GM13976 (cell line): ENCODE measurements around the gene CPPED1.

Experiments used
- DNase-seq: peaks from one replicate; pipeline ENCODE4 v3.0.0; 2012; ENCODE audit warnings: low spot score
- CTCF ChIP-seq: IDR thresholded peaks from 2 replicates; pipeline ENCODE4 v1.5.1; 2012; ENCODE audit warnings: borderline replicate concordance, mild to moderate bottlenecking; ENCODE audit not compliant: insufficient read depth; ENCODE audit errors: extremely low read depth, missing control alignments, control extremely low read depth
- in situ Hi-C: fragments of 300-500 bp; cut with MboI; formaldehyde crosslinking; loops from one replicate; pipeline ENCODE4 v1.12.0; 2022; ENCODE audit warnings: low sequenced_read_pairs, mixed read lengths, inconsistent platforms; ENCODE audit not compliant: unreplicated experiment

CPPED1 gene

GRCh38 chr16:12677502-12677901, 126.2 kb downstream of the CPPED1 start:
- in situ Hi-C loops = no loop called here
- DNase-seq = no peak
- no peak for TF ChIP-seq CTCF

- no peak for TF ChIP-seq CTCF
- no peak for DNase-seq
- in situ Hi-C loops = no loop called here
Measured at GRCh38 chr16:12675852-12676251, 127.8 kb downstream of the CPPED1 start.

- TF ChIP-seq CTCF = no peak
- DNase-seq = no peak
- in situ Hi-C loops = no loop called here
Measured at GRCh38 chr16:12675046-12675445, 128.6 kb downstream of the CPPED1 start.

- no peak for TF ChIP-seq CTCF
- no peak for DNase-seq
- in situ Hi-C loops = no loop called here
Measured at GRCh38 chr16:12674524-12674923, 129.2 kb downstream of the CPPED1 start.

GRCh38 chr16:12674071-12674470, 129.6 kb downstream of the CPPED1 start:
- TF ChIP-seq CTCF = no peak
- in situ Hi-C loops = no loop called here
- no peak for DNase-seq

GRCh38 chr16:12673466-12673865, 130.2 kb downstream of the CPPED1 start:
- no peak for TF ChIP-seq CTCF
- in situ Hi-C loops = no loop called here
- no peak for DNase-seq

- TF ChIP-seq CTCF = no peak
- in situ Hi-C loops = no loop called here
- no peak for DNase-seq
Measured at GRCh38 chr16:12672986-12673385, 130.7 kb downstream of the CPPED1 start.
